HG03196 (cell line): ENCODE results near the gene MRPS33.
"Not testable (repeated sequence)": the region's sequence is repeated elsewhere in the genome, so short reads cannot be mapped to it uniquely, and the experiment has no call there.

Experiments used
- ATAC-seq: cut with Tn5 transposase; IDR thresholded peaks from one replicate; pipeline ENCODE4 v1.9.1; 2021; ENCODE audit not compliant: unreplicated experiment

The MRPS33 gene

GRCh38 chr7:141014524-141015395 is at the start of gene MRPS33:
Gene MRPS33, minus strand, starts transcription at chr7:141014952. Its CDS starts 4,319 bp downstream, at chr7:141010633.
- peak; percentile 99 for ATAC-seq

GRCh38 chr7:141057788-141058187 is 43.0 kb upstream of the MRPS33 start:
- no peak for ATAC-seq

GRCh38 chr7:141055146-141055545 is 40.4 kb upstream of the MRPS33 start:
- no peak for ATAC-seq

- no peak for ATAC-seq
Observed at GRCh38 chr7:141053626-141054025, 38.9 kb upstream of the MRPS33 start.

GRCh38 chr7:141045842-141046620 is 31.3 kb upstream of the MRPS33 start:
- ATAC-seq: no peak

GRCh38 chr7:141045126-141045841 is 30.5 kb upstream of the MRPS33 start:
- ATAC-seq: no peak

- no peak for ATAC-seq
Observed at GRCh38 chr7:141043616-141044015, 28.9 kb upstream of the MRPS33 start.

- no peak for ATAC-seq
Observed at GRCh38 chr7:141042222-141043193, 27.8 kb upstream of the MRPS33 start.

GRCh38 chr7:141039376-141039775 is 24.6 kb upstream of the MRPS33 start:
- no peak for ATAC-seq

- not testable (repeated sequence) for ATAC-seq
Observed at GRCh38 chr7:141038100-141038499, 23.3 kb upstream of the MRPS33 start.

GRCh38 chr7:141032539-141033323 is 18.0 kb upstream of the MRPS33 start:
- ATAC-seq: not testable (repeated sequence)

GRCh38 chr7:141028767-141029166 is 14.0 kb upstream of the MRPS33 start:
- ATAC-seq: no peak

- ATAC-seq: no peak
Observed at GRCh38 chr7:141027043-141027442, 12.3 kb upstream of the MRPS33 start.

- ATAC-seq: no peak
Observed at GRCh38 chr7:141024668-141025067, 9.9 kb upstream of the MRPS33 start.

GRCh38 chr7:141023295-141023694 is 8.5 kb upstream of the MRPS33 start:
- no peak for ATAC-seq

GRCh38 chr7:141017555-141017954 is 2.8 kb upstream of the MRPS33 start:
- ATAC-seq: no peak

GRCh38 chr7:141016349-141016748 is 1.6 kb upstream of the MRPS33 start:
- ATAC-seq: no peak

GRCh38 chr7:141014125-141014523 is 628 bp downstream of the MRPS33 start:
- ATAC-seq: peak; percentile 2

GRCh38 chr7:141013345-141013715 is 1.4 kb downstream of the MRPS33 start:
- no peak for ATAC-seq
